ENCODE data around the gene NCKAP5. TPM values are rescaled to one million over a fixed set of nuclear protein-coding genes. Genes with fewer than 3 reads are reported as not detected.
"Not testable (repeated sequence)": the region's sequence is repeated elsewhere in the genome, so short reads cannot be mapped to it uniquely, and the experiment has no call there.

Gene NCKAP5
- polyA plus RNA-seq, 1 experiment = 16.6 TPM

- H3K9me3 ChIP-seq (ENCODE audit: control insufficient read depth, insufficient read depth, low read length) = no peaks in the 10 kb centered on the region
- ChIA-PET POLR2A (interaction anchor here (0.7 kb wide), 1 partner anchor 275 kb away, joined by 4 read pairs; no protein-coding TSS in a partner anchor), CTCF (interaction anchor here (1.1 kb wide), 1 partner anchor 172 kb away, joined by 3 read pairs; no protein-coding TSS in a partner anchor)
- H3K27me3 ChIP-seq (ENCODE audit: control insufficient read depth, insufficient read depth, low read length) = no peaks in the 10 kb centered on the region
- no peak for DNase-seq (ENCODE audit: low read depth, low spot score)
- no peak overlapping the region for H3K4me3 ChIP-seq (ENCODE audit: low read depth, low read length)
- no peak overlapping the region for H3K27ac ChIP-seq (ENCODE audit: low read depth, low read length)
- TF ChIP-seq CTCF (IDR thresholded peaks at IDR 0.05; ENCODE audit: low read depth, low read length) = no peak
Observed at GRCh38 chr2:132719480-132719879, 848.8 kb downstream of the NCKAP5 start.

GRCh38 chr2:132716954-132717353, 851.3 kb downstream of the NCKAP5 start:
- H3K27me3 ChIP-seq (ENCODE audit: control insufficient read depth, insufficient read depth, low read length) = no peaks in the 10 kb centered on the region
- H3K9me3 ChIP-seq (ENCODE audit: control insufficient read depth, insufficient read depth, low read length) = no peaks in the 10 kb centered on the region
- ChIA-PET CTCF (no interaction called here), POLR2A (no interaction called here)
- no peak overlapping the region for H3K4me3 ChIP-seq (ENCODE audit: low read depth, low read length)
- no peak overlapping the region for H3K27ac ChIP-seq (ENCODE audit: low read depth, low read length)
- TF ChIP-seq CTCF (IDR thresholded peaks at IDR 0.05; ENCODE audit: low read depth, low read length) = no peak
- DNase-seq (ENCODE audit: low read depth, low spot score) = no peak

GRCh38 chr2:132715386-132716351, 852.6 kb downstream of the NCKAP5 start:
- TF ChIP-seq CTCF (IDR thresholded peaks at IDR 0.05; ENCODE audit: low read depth, low read length) = no peak
- Histone ChIP-seq H3K9me3 (ENCODE audit: control insufficient read depth, insufficient read depth, low read length) (no peaks in the 10 kb centered on the region), H3K4me3 (ENCODE audit: low read depth, low read length) (no peak overlapping the region), H3K27ac (ENCODE audit: low read depth, low read length) (no peak overlapping the region), H3K27me3 (ENCODE audit: control insufficient read depth, insufficient read depth, low read length) (no peaks in the 10 kb centered on the region)
- no peak for DNase-seq (ENCODE audit: low read depth, low spot score)
- ChIA-PET POLR2A (no interaction called here), CTCF (interaction anchor here (0.6 kb wide), 2 partner anchors 23 to 1222 kb away, joined by 3 to 6 read pairs; no protein-coding TSS in a partner anchor)

- ChIA-PET CTCF (no interaction called here), POLR2A (no interaction called here)
- DNase-seq (ENCODE audit: low read depth, low spot score) = peak; percentile 41
- Histone ChIP-seq H3K27ac (ENCODE audit: low read depth, low read length) (no peak overlapping the region), H3K4me3 (ENCODE audit: low read depth, low read length) (no peak overlapping the region), H3K9me3 (ENCODE audit: control insufficient read depth, insufficient read depth, low read length) (no peaks in the 10 kb centered on the region), H3K27me3 (ENCODE audit: control insufficient read depth, insufficient read depth, low read length) (no peaks in the 10 kb centered on the region)
- TF ChIP-seq CTCF (IDR thresholded peaks at IDR 0.05; ENCODE audit: low read depth, low read length) = no peak
Observed at GRCh38 chr2:132703396-132703795, 864.9 kb downstream of the NCKAP5 start.

GRCh38 chr2:132701810-132702209, 866.5 kb downstream of the NCKAP5 start:
- ChIA-PET CTCF (no interaction called here), POLR2A (interaction anchor here (1.0 kb wide), 1 partner anchor 9 kb away, joined by 3 read pairs; no protein-coding TSS in a partner anchor)
- no peak overlapping the region for H3K4me3 ChIP-seq (ENCODE audit: low read depth, low read length)
- no peak for DNase-seq (ENCODE audit: low read depth, low spot score)
- TF ChIP-seq CTCF (IDR thresholded peaks at IDR 0.05; ENCODE audit: low read depth, low read length) = no peak
- H3K9me3 ChIP-seq (ENCODE audit: control insufficient read depth, insufficient read depth, low read length) = no peaks in the 10 kb centered on the region
- no peaks in the 10 kb centered on the region for H3K27me3 ChIP-seq (ENCODE audit: control insufficient read depth, insufficient read depth, low read length)
- no peak overlapping the region for H3K27ac ChIP-seq (ENCODE audit: low read depth, low read length)

GRCh38 chr2:132699802-132700201, 868.5 kb downstream of the NCKAP5 start:
- DNase-seq (ENCODE audit: low read depth, low spot score); POLR2A ChIA-PET; H3K27me3 ChIP-seq (ENCODE audit: control insufficient read depth, insufficient read depth, low read length); H3K9me3 ChIP-seq (ENCODE audit: control insufficient read depth, insufficient read depth, low read length); H3K27ac ChIP-seq (ENCODE audit: low read depth, low read length); H3K4me3 ChIP-seq (ENCODE audit: low read depth, low read length); CTCF ChIA-PET: not testable (repeated sequence)

GRCh38 chr2:132698347-132698746, 869.9 kb downstream of the NCKAP5 start:
- DNase-seq (ENCODE audit: low read depth, low spot score); H3K27me3 ChIP-seq (ENCODE audit: control insufficient read depth, insufficient read depth, low read length); CTCF ChIA-PET; H3K9me3 ChIP-seq (ENCODE audit: control insufficient read depth, insufficient read depth, low read length); POLR2A ChIA-PET; H3K4me3 ChIP-seq (ENCODE audit: low read depth, low read length); H3K27ac ChIP-seq (ENCODE audit: low read depth, low read length): not testable (repeated sequence)

Measured in AG04450 (cell line).